ENCODE results near the gene NDUFAF3.
A peak's percentile ranks its signal among the peaks of the same experiment; 100 is the strongest.

NDUFAF3 gene

DNA sequence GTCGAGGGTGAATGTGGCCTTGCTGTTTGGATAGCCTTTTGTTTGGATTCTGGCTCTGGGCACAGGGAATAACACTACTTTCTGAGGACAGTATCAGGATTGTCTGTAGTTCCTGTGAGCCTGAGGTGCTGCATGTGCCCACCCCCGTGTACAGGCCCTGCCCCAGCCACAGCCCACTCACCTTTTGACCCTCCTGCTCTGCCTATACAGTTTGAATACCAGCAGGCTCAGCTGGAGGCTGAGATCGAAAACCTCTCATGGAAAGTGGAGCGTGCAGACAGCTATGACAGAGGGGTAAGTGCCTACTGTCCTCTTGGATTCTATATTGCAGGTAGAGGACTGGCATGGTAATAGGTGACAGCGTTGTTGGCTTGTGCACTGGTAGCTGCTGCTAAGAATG, 39.2 kb upstream of the NDUFAF3 start:
- H3K9me3 ChIP-seq = no peaks in the 10 kb centered on the region
- H3K27ac ChIP-seq = no peak overlapping the region
- intact Hi-C loops (cut with DNase I; ENCODE audit: low total_unique reads) = no loop called here
- no peak overlapping the region for H3K4me3 ChIP-seq
- no peak for DNase-seq
- TF ChIP-seq, protein P1, sequence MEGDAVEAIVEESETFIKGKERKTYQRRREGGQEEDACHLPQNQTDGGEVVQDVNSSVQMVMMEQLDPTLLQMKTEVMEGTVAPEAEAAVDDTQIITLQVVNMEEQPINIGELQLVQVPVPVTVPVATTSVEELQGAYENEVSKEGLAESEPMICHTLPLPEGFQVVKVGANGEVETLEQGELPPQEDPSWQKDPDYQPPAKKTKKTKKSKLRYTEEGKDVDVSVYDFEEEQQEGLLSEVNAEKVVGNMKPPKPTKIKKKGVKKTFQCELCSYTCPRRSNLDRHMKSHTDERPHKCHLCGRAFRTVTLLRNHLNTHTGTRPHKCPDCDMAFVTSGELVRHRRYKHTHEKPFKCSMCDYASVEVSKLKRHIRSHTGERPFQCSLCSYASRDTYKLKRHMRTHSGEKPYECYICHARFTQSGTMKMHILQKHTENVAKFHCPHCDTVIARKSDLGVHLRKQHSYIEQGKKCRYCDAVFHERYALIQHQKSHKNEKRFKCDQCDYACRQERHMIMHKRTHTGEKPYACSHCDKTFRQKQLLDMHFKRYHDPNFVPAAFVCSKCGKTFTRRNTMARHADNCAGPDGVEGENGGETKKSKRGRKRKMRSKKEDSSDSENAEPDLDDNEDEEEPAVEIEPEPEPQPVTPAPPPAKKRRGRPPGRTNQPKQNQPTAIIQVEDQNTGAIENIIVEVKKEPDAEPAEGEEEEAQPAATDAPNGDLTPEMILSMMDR (IDR thresholded peaks at IDR 0.05) = no peak
- H3K27me3 ChIP-seq = no peaks in the 10 kb centered on the region
- H3K4me1 ChIP-seq = no peaks in the 10 kb centered on the region
- peaks cover 50 to 87% (median 83%) of the 10 kb centered on the region in 3 donors for H3K36me3 ChIP-seq

- peaks cover 46 to 83% (median 79%) of the 10 kb centered on the region in 3 donors for H3K36me3 ChIP-seq
- H3K27ac ChIP-seq = no peak overlapping the region
- TF ChIP-seq, protein P1 (IDR thresholded peaks at IDR 0.05) = no peak
- intact Hi-C loops (cut with DNase I; ENCODE audit: low total_unique reads) = no loop called here
- H3K4me3 ChIP-seq = no peak overlapping the region
- H3K27me3 ChIP-seq = no peaks in the 10 kb centered on the region
- H3K9me3 ChIP-seq = no peaks in the 10 kb centered on the region
- DNase-seq = no peak
- H3K4me1 ChIP-seq = peaks cover 0 to 2% (median 1%) of the 10 kb centered on the region in 4 donors
Observed at GRCh38 chr3:48983096-48983495, 38.8 kb upstream of the NDUFAF3 start.

DNA sequence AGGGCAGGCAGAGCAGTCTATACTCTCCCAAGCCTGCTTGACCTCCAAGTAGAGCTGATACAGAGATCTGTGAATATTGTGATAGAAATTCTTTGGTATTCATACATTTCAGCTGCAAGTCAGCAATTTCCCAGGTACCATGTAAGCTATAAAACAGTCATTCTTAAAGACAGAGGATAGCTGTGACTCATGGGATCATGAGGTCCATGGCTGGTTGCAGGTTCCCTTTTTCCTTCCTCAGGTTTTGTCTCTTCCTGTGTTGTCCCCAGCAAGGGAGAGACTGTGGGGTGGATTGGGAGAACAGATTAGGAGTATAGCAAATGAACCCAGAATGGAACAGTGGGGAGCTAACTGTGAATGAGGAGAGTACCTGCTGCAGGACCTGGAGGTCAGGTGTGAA, 37.3 kb upstream of the NDUFAF3 start:
- H3K4me1 ChIP-seq = peaks cover 0 to 16% (median 11%) of the 10 kb centered on the region in 4 donors
- TF ChIP-seq, protein P1 (IDR thresholded peaks at IDR 0.05) = no peak
- H3K4me3 ChIP-seq = no peak overlapping the region
- no peaks in the 10 kb centered on the region for H3K9me3 ChIP-seq
- no peak overlapping the region for H3K27ac ChIP-seq
- H3K36me3 ChIP-seq = peaks cover 33 to 70% (median 66%) of the 10 kb centered on the region in 3 donors
- no peak for DNase-seq
- intact Hi-C loops (cut with DNase I; ENCODE audit: low total_unique reads) = loop anchor here (5.0 kb wide), 1 partner anchor 38 kb away; the partner anchor contains the start of gene NDUFAF3
- H3K27me3 ChIP-seq = no peaks in the 10 kb centered on the region

- H3K9me3 ChIP-seq = no peaks in the 10 kb centered on the region
- H3K4me3 ChIP-seq = no peak overlapping the region
- peaks cover 2 to 17% (median 12%) of the 10 kb centered on the region in 4 donors for H3K4me1 ChIP-seq
- H3K27me3 ChIP-seq = no peaks in the 10 kb centered on the region
- intact Hi-C loops (cut with DNase I; ENCODE audit: low total_unique reads) = loop anchor here (5.0 kb wide), 1 partner anchor 36 kb away; the partner anchor contains the start of gene NDUFAF3
- peaks cover 21 to 58% (median 54%) of the 10 kb centered on the region in 3 donors for H3K36me3 ChIP-seq
- TF ChIP-seq, protein P1 (IDR thresholded peaks at IDR 0.05) = no peak
- DNase-seq = no peak
- H3K27ac ChIP-seq = no peak overlapping the region
Observed at GRCh38 chr3:48985831-48986376, 36.0 kb upstream of the NDUFAF3 start.

DNA sequence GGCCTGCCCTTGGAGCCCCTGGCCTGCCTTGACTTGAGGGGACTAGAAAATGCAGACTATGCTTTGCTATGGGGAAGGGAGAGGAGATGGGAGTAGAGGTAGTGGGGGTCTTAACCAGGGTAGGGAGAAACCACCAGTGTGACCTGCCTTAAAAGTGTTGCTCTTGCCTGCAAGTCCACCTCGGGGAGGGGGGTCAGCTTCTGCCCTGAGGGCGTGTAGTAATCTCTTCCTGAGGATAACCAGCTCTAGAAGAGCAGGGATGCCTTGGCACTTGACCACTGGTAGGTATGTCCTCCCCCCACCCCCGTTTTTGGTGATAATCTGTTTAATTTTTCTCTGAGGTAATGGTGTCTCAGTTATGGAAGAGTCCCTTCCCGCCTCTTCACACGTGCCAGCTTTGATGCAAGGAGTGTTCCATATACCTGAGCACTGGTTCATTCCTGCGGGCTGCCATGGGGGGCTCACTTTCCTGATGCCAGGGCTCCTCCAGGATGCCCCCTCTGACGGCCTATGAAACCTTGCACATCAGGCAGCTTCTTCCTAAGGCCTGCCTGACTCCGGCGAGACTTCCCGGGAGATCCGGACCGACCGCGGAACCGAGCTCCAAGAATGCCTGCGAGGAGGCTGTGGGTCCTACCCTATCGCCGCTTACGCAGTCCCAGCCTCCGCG, 32.7 kb upstream of the NDUFAF3 start:
- peaks cover 7 to 36% (median 22%) of the 10 kb centered on the region in 4 donors for H3K4me1 ChIP-seq
- H3K4me3 ChIP-seq = peak overlapping the region; percentile 69 to 84
- TF ChIP-seq, protein P1 (IDR thresholded peaks at IDR 0.05) = no peak
- peaks cover 0 to 29% (median 23%) of the 10 kb centered on the region in 3 donors for H3K36me3 ChIP-seq
- DNase-seq = no peak
- intact Hi-C loops (cut with DNase I; ENCODE audit: low total_unique reads) = loop anchor here (5.0 kb wide), 1 partner anchor 33 kb away; the partner anchor contains the start of gene NDUFAF3
- peak overlapping the region; percentile 89 to 96 for H3K27ac ChIP-seq
- H3K9me3 ChIP-seq = no peaks in the 10 kb centered on the region
- H3K27me3 ChIP-seq = no peaks in the 10 kb centered on the region
